Measurements from ENCODE around the gene ZNF780A.

GRCh38 chr19:40059624-40060023, 31.1 kb downstream of the ZNF780A start:
- TF ChIP-seq POLR2A (IDR thresholded peaks at IDR 0.05), result no peak
- TF ChIP-seq CTCF (IDR thresholded peaks at IDR 0.05), result no peak
- no peak for TF ChIP-seq EP300 (IDR thresholded peaks at IDR 0.05)
- TF ChIP-seq POLR2AphosphoS5 (IDR thresholded peaks at IDR 0.05), result no peak

Data from stomach (tissue), 4 donors.